Neural cell (in vitro differentiated cells): ENCODE results near the gene DAGLA. TPM values are rescaled to one million over a fixed set of nuclear protein-coding genes. Genes with fewer than 3 reads are reported as not detected.

Experiments
- H2AFZ ChIP-seq: fragments of 200-600, 300-800 bp; sonication (generic), shearing (Covaris generic); 2 replicates; pipeline ENCODE4 v1.6.0; 2014; ENCODE audit warnings: low read depth, mild to moderate bottlenecking, antibody characterized with exemption, low read length, moderate library complexity
- H3F3A ChIP-seq: fragments of 200-600 bp; shearing (Covaris generic); 2 replicates; pipeline ENCODE4 v1.6.1; 2016; ENCODE audit warnings: mild to moderate bottlenecking, moderate library complexity, mixed read lengths, antibody characterized with exemption, low read length; ENCODE audit not compliant: insufficient read depth, poor library complexity, severe bottlenecking
- H3K27ac ChIP-seq: fragments of 200-600, 300-800 bp; sonication (generic), shearing (Covaris generic); 2 replicates; pipeline ENCODE4 v1.5.1; 2014; ENCODE audit warnings: mild to moderate bottlenecking, low read length, moderate library complexity
- H3K27me3 ChIP-seq: fragments of 300-800, 200-600 bp; sonication (generic), shearing (Covaris generic); 2 replicates; pipeline ENCODE4 v1.6.0; 2014; ENCODE audit warnings: mild to moderate bottlenecking, low read depth, low read length, moderate library complexity; ENCODE audit not compliant: insufficient read depth
- H3K36me3 ChIP-seq: fragments of 300-800, 200-600 bp; sonication (generic), shearing (Covaris generic); 2 replicates; pipeline ENCODE4 v1.5.1; 2014; ENCODE audit warnings: mild to moderate bottlenecking, antibody characterized with exemption, low read length, moderate library complexity; ENCODE audit not compliant: insufficient read depth
- H3K4me2 ChIP-seq: fragments of 300-800, 200-600 bp; sonication (generic), shearing (Covaris generic); 2 replicates; pipeline ENCODE4 v1.6.0; 2014; ENCODE audit warnings: mild to moderate bottlenecking, low read length
- H3K4me3 ChIP-seq: fragments of 300-800, 200-600 bp; sonication (generic), shearing (Covaris generic); 2 replicates; pipeline ENCODE4 v1.5.1; 2014; ENCODE audit warnings: mild to moderate bottlenecking, low read length, moderate library complexity
- H3K79me2 ChIP-seq: fragments of 200-600 bp; shearing (Covaris generic); replicated peaks from 2 replicates; pipeline ENCODE4 v1.6.0; 2014; ENCODE audit warnings: mild to moderate bottlenecking, low read length, moderate library complexity; ENCODE audit not compliant: insufficient read depth
- H3K9ac ChIP-seq: fragments of 300-800, 200-600 bp; sonication (generic), shearing (Covaris generic); 2 replicates; pipeline ENCODE4 v1.6.1; 2016; ENCODE audit warnings: mild to moderate bottlenecking, low read length, mixed read lengths
- H3K9me2 ChIP-seq: fragments of 200-600 bp; shearing (Covaris generic); 2 replicates; pipeline ENCODE4 v1.6.1; 2016; ENCODE audit warnings: mild to moderate bottlenecking, low read length, mixed read lengths; ENCODE audit not compliant: insufficient read depth
- H3K9me3 ChIP-seq: fragments of 200-600, 300-800 bp; sonication (generic), shearing (Covaris generic); 2 replicates; pipeline ENCODE4 v1.6.1; 2016; ENCODE audit warnings: mild to moderate bottlenecking, mixed run types, low read length, moderate library complexity, mixed read lengths
- H4K20me1 ChIP-seq: fragments of 200-600 bp; shearing (Covaris generic); 2 replicates; pipeline ENCODE4 v1.6.1; 2016; ENCODE audit warnings: mild to moderate bottlenecking, mixed run types; ENCODE audit not compliant: insufficient read depth
- CTCF ChIP-seq: fragments of 450-650 bp; IDR thresholded peaks from 2 replicates; pipeline ENCODE4 v1.5.1; 2014; ENCODE audit warnings: antibody characterized with exemption, mild to moderate bottlenecking, moderate library complexity; ENCODE audit not compliant: poor library complexity, severe bottlenecking
- EP300 ChIP-seq: fragments of 450-650 bp; conservative IDR thresholded peaks from 2 replicates; pipeline ENCODE4 v1.6.1; 2014; ENCODE audit warnings: antibody characterized with exemption, mild to moderate bottlenecking, moderate library complexity; ENCODE audit not compliant: poor library complexity, severe bottlenecking
- EZH2 ChIP-seq: fragments of 200-600, 300-800 bp; shearing (Covaris generic), sonication (generic); IDR thresholded peaks from 2 replicates; pipeline ENCODE4 v1.6.1; 2014; ENCODE audit warnings: antibody characterized with exemption, low read length, borderline replicate concordance, mild to moderate bottlenecking; ENCODE audit not compliant: insufficient read depth, poor library complexity, severe bottlenecking
- MXI1 ChIP-seq: fragments of 450-650 bp; conservative IDR thresholded peaks from 2 replicates; pipeline ENCODE4 v1.6.1; 2014; ENCODE audit warnings: antibody characterized with exemption, mild to moderate bottlenecking; ENCODE audit not compliant: poor library complexity, severe bottlenecking
- POLR2AphosphoS5 ChIP-seq: IDR thresholded peaks from 2 replicates; pipeline ENCODE4 v1.6.1; 2012
- RAD21 ChIP-seq: fragments of 450-650 bp; conservative IDR thresholded peaks from 2 replicates; pipeline ENCODE4 v1.6.1; 2014; ENCODE audit warnings: antibody characterized with exemption, mild to moderate bottlenecking, moderate library complexity
- REST ChIP-seq: IDR thresholded peaks from 2 replicates; pipeline ENCODE4 v1.6.1; 2012; ENCODE audit warnings: borderline replicate concordance
- SMC3 ChIP-seq: fragments of 450-650 bp; conservative IDR thresholded peaks from 2 replicates; pipeline ENCODE4 v1.6.1; 2014; ENCODE audit warnings: antibody characterized with exemption, mild to moderate bottlenecking, moderate library complexity; ENCODE audit not compliant: poor library complexity
- TAF1 ChIP-seq: IDR thresholded peaks from 2 replicates; pipeline ENCODE4 v1.6.1; 2012; ENCODE audit warnings: low read depth
- polyA plus RNA-seq: library from polyadenylated mRNA; depleted of rRNA; stranded (reverse); fragments of >200 nt; gene quantifications from 2 replicates; pipeline ENCODE4 v1.2.3, GENCODE V29; 2014

The DAGLA gene
- polyA plus RNA-seq, 1 donor from 2014 or later: 4.5 TPM

GRCh38 chr11:61727401-61727811 is 47.2 kb downstream of the DAGLA start:
- Histone ChIP-seq H3K79me2 (no peaks in the 10 kb centered on the region), H3K27ac (no peak overlapping the region), H4K20me1 (no peaks in the 10 kb centered on the region), H3K9me3 (no peaks in the 10 kb centered on the region), H3K36me3 (no peaks in the 10 kb centered on the region), H3K9me2 (no peaks in the 10 kb centered on the region), H3F3A (no peaks in the 10 kb centered on the region), H3K4me2 (no peak overlapping the region), H2AFZ (no peak overlapping the region), H3K9ac (no peak overlapping the region), H3K27me3 (no peaks in the 10 kb centered on the region), H3K4me3 (no peak overlapping the region)
- TF ChIP-seq MXI1: no peak
- TF ChIP-seq TAF1: no peak
- TF ChIP-seq RAD21: no peak
- TF ChIP-seq CTCF: no peak

- Histone ChIP-seq H3K27ac (no peak overlapping the region), H4K20me1 (no peaks in the 10 kb centered on the region), H3K9me2 (no peaks in the 10 kb centered on the region), H3K27me3 (no peaks in the 10 kb centered on the region), H3K4me2 (no peak overlapping the region), H3K9ac (no peak overlapping the region), H2AFZ (no peak overlapping the region), H3K4me3 (no peak overlapping the region), H3F3A (no peaks in the 10 kb centered on the region), H3K36me3 (no peaks in the 10 kb centered on the region), H3K9me3 (no peaks in the 10 kb centered on the region), H3K79me2 (no peaks in the 10 kb centered on the region)
- TF ChIP-seq SMC3 (no peak), EZH2 (no peak), CTCF (no peak), TAF1 (no peak), RAD21 (no peak), EP300 (no peak), REST (no peak), POLR2AphosphoS5 (no peak), MXI1 (no peak)
Measured at GRCh38 chr11:61728066-61728939, 48.1 kb downstream of the DAGLA start.
